ENCODE measurements around the gene ERCC6L.

DNA sequence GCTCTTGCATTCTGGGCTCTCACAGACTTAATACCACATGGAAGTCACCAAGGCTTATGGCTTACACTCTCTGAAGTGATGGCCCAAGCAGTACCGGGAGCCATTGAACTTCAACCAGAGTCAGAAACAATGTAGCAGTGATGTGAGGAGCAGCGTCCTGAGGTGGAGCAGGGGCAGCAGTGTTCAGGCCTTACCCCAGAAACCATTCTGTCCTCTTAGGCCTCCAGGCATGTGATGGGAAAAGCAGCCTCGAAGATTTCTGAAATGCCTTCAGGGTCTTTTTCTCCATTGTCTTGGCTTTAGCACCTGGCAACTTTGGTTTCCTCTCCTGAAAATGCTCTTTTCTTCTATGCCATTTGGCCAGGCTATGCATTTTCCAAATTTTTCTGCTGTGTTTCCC lies 80.1 kb downstream of the ERCC6L start:
- TF ChIP-seq, protein P1, sequence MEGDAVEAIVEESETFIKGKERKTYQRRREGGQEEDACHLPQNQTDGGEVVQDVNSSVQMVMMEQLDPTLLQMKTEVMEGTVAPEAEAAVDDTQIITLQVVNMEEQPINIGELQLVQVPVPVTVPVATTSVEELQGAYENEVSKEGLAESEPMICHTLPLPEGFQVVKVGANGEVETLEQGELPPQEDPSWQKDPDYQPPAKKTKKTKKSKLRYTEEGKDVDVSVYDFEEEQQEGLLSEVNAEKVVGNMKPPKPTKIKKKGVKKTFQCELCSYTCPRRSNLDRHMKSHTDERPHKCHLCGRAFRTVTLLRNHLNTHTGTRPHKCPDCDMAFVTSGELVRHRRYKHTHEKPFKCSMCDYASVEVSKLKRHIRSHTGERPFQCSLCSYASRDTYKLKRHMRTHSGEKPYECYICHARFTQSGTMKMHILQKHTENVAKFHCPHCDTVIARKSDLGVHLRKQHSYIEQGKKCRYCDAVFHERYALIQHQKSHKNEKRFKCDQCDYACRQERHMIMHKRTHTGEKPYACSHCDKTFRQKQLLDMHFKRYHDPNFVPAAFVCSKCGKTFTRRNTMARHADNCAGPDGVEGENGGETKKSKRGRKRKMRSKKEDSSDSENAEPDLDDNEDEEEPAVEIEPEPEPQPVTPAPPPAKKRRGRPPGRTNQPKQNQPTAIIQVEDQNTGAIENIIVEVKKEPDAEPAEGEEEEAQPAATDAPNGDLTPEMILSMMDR (IDR thresholded peaks at IDR 0.05): no peak
- TF ChIP-seq POLR2AphosphoS5 (IDR thresholded peaks at IDR 0.05): no peak

All from stomach (tissue), 4 donors.